HK-2 (cell line): ENCODE results near the gene CCL18.
"Not testable (repeated sequence)": the region's sequence is repeated elsewhere in the genome, so short reads cannot be mapped to it uniquely, and the experiment has no call there.

ENCODE experiments used
- DNase-seq: peaks from one replicate; pipeline ENCODE4 v3.0.0-alpha.2; 2018; ENCODE audit not compliant: unreplicated experiment

The CCL18 gene

GRCh38 chr17:36063786-36064541 is at the start of gene CCL18:
Gene CCL18 (plus strand): TSS chr17:36064272. CDS start chr17:36064343, 71 bp downstream.
- DNase-seq = no peak

GRCh38 chr17:36014946-36015345 is 49.1 kb upstream of the CCL18 start:
- DNase-seq = no peak

GRCh38 chr17:36015895-36016294 is 48.2 kb upstream of the CCL18 start:
- DNase-seq = not testable (repeated sequence)

- no peak for DNase-seq
Observed at GRCh38 chr17:36016555-36016954, 47.5 kb upstream of the CCL18 start.

- no peak for DNase-seq
Observed at GRCh38 chr17:36017799-36018198, 46.3 kb upstream of the CCL18 start, which contains the start of gene CCL23. Gene CCL23 (minus strand): TSS chr17:36017972. CDS start chr17:36017897, 75 bp downstream.

GRCh38 chr17:36019423-36019822 is 44.6 kb upstream of the CCL18 start:
- no peak for DNase-seq

GRCh38 chr17:36024106-36024869 is 39.8 kb upstream of the CCL18 start:
- DNase-seq = no peak

- no peak for DNase-seq
Observed at GRCh38 chr17:36027761-36028160, 36.3 kb upstream of the CCL18 start.

- DNase-seq = no peak
Observed at GRCh38 chr17:36030956-36031355, 33.1 kb upstream of the CCL18 start.

GRCh38 chr17:36034127-36034526 is 29.9 kb upstream of the CCL18 start:
- no peak for DNase-seq

GRCh38 chr17:36036235-36036634 is 27.8 kb upstream of the CCL18 start:
- DNase-seq = no peak

GRCh38 chr17:36048066-36048465 is 16.0 kb upstream of the CCL18 start:
- no peak for DNase-seq

GRCh38 chr17:36049643-36050042 is 14.4 kb upstream of the CCL18 start:
- no peak for DNase-seq

- no peak for DNase-seq
Observed at GRCh38 chr17:36055171-36055570, 8.9 kb upstream of the CCL18 start.

- no peak for DNase-seq
Observed at GRCh38 chr17:36055921-36056520, 8.1 kb upstream of the CCL18 start.

GRCh38 chr17:36057911-36058310 is 6.2 kb upstream of the CCL18 start:
- no peak for DNase-seq

- DNase-seq = no peak
Observed at GRCh38 chr17:36059406-36059805, 4.7 kb upstream of the CCL18 start.

GRCh38 chr17:36060816-36061215 is 3.3 kb upstream of the CCL18 start:
- DNase-seq = no peak

GRCh38 chr17:36066365-36066985 is 2.4 kb downstream of the CCL18 start:
- no peak for DNase-seq

- DNase-seq = no peak
Observed at GRCh38 chr17:36068524-36068923, 4.5 kb downstream of the CCL18 start.

- DNase-seq = no peak
Observed at GRCh38 chr17:36069136-36069535, 5.1 kb downstream of the CCL18 start.

- DNase-seq = no peak
Observed at GRCh38 chr17:36070427-36070826, 6.4 kb downstream of the CCL18 start.
